Liver (tissue), 9 donors: ENCODE measurements around the gene SLC8A3. TPM values are rescaled to one million over a fixed set of nuclear protein-coding genes. Genes with fewer than 3 reads are reported as not detected.

Experiments
- DNase-seq: peaks from one replicate; pipeline ENCODE4 v3.0.0-alpha.2; 2017; ENCODE audit warnings: low spot score
- H3K27ac ChIP-seq, 2 donors: one replicate each; pipeline ENCODE4 v1.7.0; 2013; ENCODE audit warnings: inconsistent platforms in 2 of 2, low read length in 2 of 2, control low read depth in 1 of 2, low read depth in 1 of 2, mild to moderate bottlenecking in 1 of 2
- H3K27me3 ChIP-seq, 4 donors: one replicate each; pipeline versions ENCODE4 v1.6.1 to v1.7.0; 2013; ENCODE audit warnings: low read length in 3 of 4, inconsistent platforms in 1 of 4, mild to moderate bottlenecking in 1 of 4, moderate library complexity in 1 of 4; ENCODE audit not compliant: control insufficient read depth in 4 of 4, insufficient read depth in 4 of 4
- H3K36me3 ChIP-seq, 4 donors: one replicate each; pipeline versions ENCODE4 v1.6.1 to v1.7.0; 2013; ENCODE audit warnings: low read length in 3 of 4, mild to moderate bottlenecking in 3 of 4, low read depth in 1 of 4, moderate library complexity in 1 of 4; ENCODE audit not compliant: control insufficient read depth in 4 of 4, insufficient read depth in 3 of 4
- H3K4me1 ChIP-seq, 4 donors: one replicate each; pipeline versions ENCODE4 v1.6.1 to v1.7.0; 2013; ENCODE audit warnings: low read length in 3 of 4, mild to moderate bottlenecking in 3 of 4, moderate library complexity in 1 of 4; ENCODE audit not compliant: control insufficient read depth in 4 of 4, insufficient read depth in 4 of 4
- H3K4me3 ChIP-seq, 3 donors: one replicate each; pipeline versions ENCODE4 v1.6.1 to v1.7.0; 2013; ENCODE audit warnings: low read length in 3 of 3, control low read depth in 1 of 3, low read depth in 1 of 3, mild to moderate bottlenecking in 1 of 3
- H3K9ac ChIP-seq, 2 donors: one replicate each; pipeline ENCODE4 v1.7.0; 2013; ENCODE audit warnings: low read length in 2 of 2, mild to moderate bottlenecking in 2 of 2, moderate library complexity in 2 of 2, control low read depth in 1 of 2, low read depth in 1 of 2
- H3K9me3 ChIP-seq, 4 donors: one replicate each; pipeline versions ENCODE4 v1.6.1 to v1.7.0; 2013; ENCODE audit warnings: low read length in 3 of 4; ENCODE audit not compliant: control insufficient read depth in 4 of 4
- ATF3 ChIP-seq: IDR thresholded peaks from 2 replicates; pipeline ENCODE4 v1.6.1; 2016; ENCODE audit warnings: antibody characterized with exemption
- CTCF ChIP-seq: fragments of 150-350 bp; IDR thresholded peaks from 2 replicates; pipeline ENCODE4 v1.5.1; 2017; ENCODE audit warnings: improper control_type of control experiment, low read depth, low read length; ENCODE audit not compliant: missing input control
- FOXA1 ChIP-seq: IDR thresholded peaks from 2 replicates; pipeline ENCODE4 v1.6.1; 2016; ENCODE audit warnings: antibody characterized with exemption
- FOXA2 ChIP-seq: IDR thresholded peaks from 2 replicates; pipeline ENCODE4 v1.6.1; 2016; ENCODE audit warnings: antibody characterized with exemption
- GABPA ChIP-seq, 2 donors: IDR thresholded peaks in 1 of 2; conservative IDR thresholded peaks in 1 of 2; 2 replicates each; pipeline ENCODE4 v1.6.1; 2016; ENCODE audit warnings: antibody characterized with exemption in 2 of 2, mild to moderate bottlenecking in 1 of 2, moderate library complexity in 1 of 2
- HNF4A ChIP-seq, 2 donors: conservative IDR thresholded peaks; 2 replicates each; pipeline ENCODE4 v1.6.1; 2016; ENCODE audit warnings: antibody characterized with exemption in 2 of 2, mild to moderate bottlenecking in 2 of 2
- MAX ChIP-seq: IDR thresholded peaks from 2 replicates; pipeline ENCODE4 v1.6.1; 2016; ENCODE audit warnings: antibody characterized with exemption
- NR2F2 ChIP-seq: IDR thresholded peaks from 2 replicates; pipeline ENCODE4 v1.6.1; 2016; ENCODE audit warnings: antibody characterized with exemption
- RAD21 ChIP-seq, 2 donors: IDR thresholded peaks; 2 replicates each; pipeline ENCODE4 v1.6.1; 2016; ENCODE audit warnings: antibody characterized with exemption in 2 of 2, mild to moderate bottlenecking in 2 of 2
- REST ChIP-seq: IDR thresholded peaks from 2 replicates; pipeline ENCODE4 v1.6.1; 2016; ENCODE audit warnings: antibody characterized with exemption, mild to moderate bottlenecking
- SP1 ChIP-seq: IDR thresholded peaks from 2 replicates; pipeline ENCODE4 v1.6.1; 2018; ENCODE audit warnings: antibody characterized with exemption, mild to moderate bottlenecking
- TAF1 ChIP-seq: conservative IDR thresholded peaks from 2 replicates; pipeline ENCODE4 v1.6.1; 2016; ENCODE audit warnings: antibody characterized with exemption, mild to moderate bottlenecking
- ZBTB33 ChIP-seq: IDR thresholded peaks from 2 replicates; pipeline ENCODE4 v1.6.1; 2016; ENCODE audit warnings: antibody characterized with exemption
- WGBS: extraction: QIAGEN DNeasy Blood & Tissue Kit; methylation state at CpG from one replicate; pipeline ENCODE4 v1.1.7; 2013; 5-methylcytosine and 5-hydroxymethylcytosine counted together
- polyA plus RNA-seq, 2 donors: library from polyadenylated mRNA; stranded (reverse) in 1 of 2; unstranded in 1 of 2; fragments of 200-250 nt in 1 of 2; fragments of >200 nt in 1 of 2; fragmentation: Nextera tagmentation in 1 of 2; extraction: Ambion mirVana in 1 of 2; gene quantifications; one replicate each; pipeline versions ENCODE4 v1.2.1 to v1.2.3, GENCODE V29; 2013 to 2015
- total RNA-seq, 2 donors: library from RNA; depleted of rRNA; stranded (reverse); fragments of >200 nt; gene quantifications; one replicate each; pipeline ENCODE4 v1.2.3, GENCODE V29; 2014
- donor health status: healthy.
- donor health status: healthy.
- donor health status: healthy.
- donor health status: healthy.
- donor health status: healthy.

Gene SLC8A3
- total and polyA plus RNA-seq, 4 donors, result 0.05 to 0.56 (median 0.10) TPM; not detected in 1

GRCh38 chr14:70073924-70074566, 114.7 kb downstream of the SLC8A3 start:
- H3K27me3 ChIP-seq, result no peaks in the 10 kb centered on the region
- no peak overlapping the region for H3K27ac ChIP-seq
- TF ChIP-seq GABPA (IDR thresholded peaks at IDR 0.05 in 1 of 2, conservative IDR thresholded peaks at IDR 0.05 in 1 of 2) (no peak), CTCF (peak; percentile 95), RAD21 (IDR thresholded peaks at IDR 0.05) (peak; percentile 95 to 96)
- no peak overlapping the region for H3K9ac ChIP-seq
- H3K4me3 ChIP-seq, result no peak overlapping the region
- 55% methylated on average over 3 of the region's 3 CpGs for WGBS
- DNase-seq, result peak; percentile 73
- no peaks in the 10 kb centered on the region for H3K9me3 ChIP-seq
- H3K4me1 ChIP-seq, result no peaks in the 10 kb centered on the region
- H3K36me3 ChIP-seq, result no peaks in the 10 kb centered on the region

GRCh38 chr14:70069186-70069585, 119.6 kb downstream of the SLC8A3 start:
- no peak for DNase-seq
- Histone ChIP-seq H3K9me3 (no peaks in the 10 kb centered on the region), H3K9ac (no peak overlapping the region), H3K4me1 (no peaks in the 10 kb centered on the region), H3K4me3 (no peak overlapping the region), H3K36me3 (no peaks in the 10 kb centered on the region), H3K27me3 (no peaks in the 10 kb centered on the region), H3K27ac (no peak overlapping the region)
- 85% methylated on average over 5 of the region's 5 CpGs for WGBS
- TF ChIP-seq ATF3, result no peak
- TF ChIP-seq NR2F2, result no peak
- TF ChIP-seq MAX, result no peak
- TF ChIP-seq FOXA2, result no peak
- TF ChIP-seq SP1, result no peak
- TF ChIP-seq RAD21 (IDR thresholded peaks at IDR 0.05), result no peak
- no peak for TF ChIP-seq TAF1
- TF ChIP-seq FOXA1, result no peak
- TF ChIP-seq ZBTB33, result no peak
- TF ChIP-seq REST, result no peak
- TF ChIP-seq HNF4A (conservative IDR thresholded peaks at IDR 0.05), result no peak
- no peak for TF ChIP-seq CTCF
